Sigmoid colon (tissue), 7 donors: Measurements from ENCODE around the gene CNTN2. TPM values are rescaled to one million over a fixed set of nuclear protein-coding genes. Genes with fewer than 3 reads are reported as not detected.

Experiments
- DNase-seq: peaks from one replicate; pipeline ENCODE4 v3.0.0-alpha.2; 2019
- H3K27ac ChIP-seq, 4 donors: fragments of 200-600 bp; sonication (generic); one replicate each; pipeline ENCODE4 v1.5.1; 2016 to 2019; ENCODE audit warnings: mild to moderate bottlenecking in 1 of 4
- H3K27me3 ChIP-seq, 3 donors: fragments of 200-600 bp; sonication (generic); one replicate each; pipeline ENCODE4 v1.5.1; 2019; ENCODE audit warnings: mild to moderate bottlenecking in 1 of 3
- H3K36me3 ChIP-seq, 4 donors: fragments of 200-600 bp; sonication (generic); one replicate each; pipeline ENCODE4 v1.5.1; 2016 to 2019
- H3K4me1 ChIP-seq, 4 donors: fragments of 200-600 bp; sonication (generic); one replicate each; pipeline ENCODE4 v1.5.1; 2017 to 2019
- H3K4me3 ChIP-seq, 4 donors: fragments of 200-600 bp; sonication (generic); one replicate each; pipeline ENCODE4 v1.5.1; 2017 to 2019; ENCODE audit warnings: mild to moderate bottlenecking in 2 of 4, moderate library complexity in 1 of 4
- H3K9me3 ChIP-seq, 4 donors: fragments of 200-600 bp in 3 of 4; sonication (generic) in 3 of 4; one replicate each; pipeline versions ENCODE4 v1.5.1 to v1.6.1; 2013 to 2019
- CTCF ChIP-seq, 4 experiments: fragments of 450-650 bp in 3 of 4; fragments of 200-600 bp in 1 of 4; IDR thresholded peaks; one replicate each; pipeline ENCODE4 v1.5.1; 2016 to 2019; ENCODE audit warnings: antibody characterized with exemption in 4 of 4, mild to moderate bottlenecking in 3 of 4, moderate library complexity in 2 of 4
- EP300 ChIP-seq, 4 donors: sonication (generic); formaldehyde crosslinking; IDR thresholded peaks; one replicate each; pipeline ENCODE4 v1.6.1; 2017; ENCODE audit warnings: antibody characterized with exemption in 4 of 4
- POLR2A ChIP-seq, 2 donors: fragments of 450-650 bp; IDR thresholded peaks; one replicate each; pipeline ENCODE4 v1.6.1; 2016; ENCODE audit warnings: antibody characterized with exemption in 2 of 2, mild to moderate bottlenecking in 2 of 2, moderate library complexity in 2 of 2
- POLR2AphosphoS5 ChIP-seq, 4 donors: sonication (generic); formaldehyde crosslinking; IDR thresholded peaks; one replicate each; pipeline ENCODE4 v1.6.1; 2017; ENCODE audit warnings: antibody characterized with exemption in 4 of 4
- WGBS, 2 donors: extraction: QIAGEN DNeasy Blood & Tissue Kit; methylation state at CpG; one replicate each; pipeline ENCODE4 v1.1.7; 2013; 5-methylcytosine and 5-hydroxymethylcytosine counted together
- intact Hi-C: fragments of 100-400 bp; cut with DNase I; formaldehyde crosslinking; loops from one replicate; pipeline ENCODE4 v1.15.1; 2023
- polyA plus RNA-seq, 3 donors: library from polyadenylated mRNA; stranded (reverse); fragments of 200-250 nt; gene quantifications; one replicate each; pipeline ENCODE4 v1.2.3, GENCODE V29; 2013
- total RNA-seq, 4 donors: library from RNA; depleted of rRNA; stranded (reverse); fragments of >200 nt; gene quantifications; one replicate each; pipeline ENCODE4 v1.1.0, GENCODE V29; 2016
- donor health status: healthy with polysubstance abuse.
- donor health status: Bipolar disorder and iron deficiency.
- donor health status: healthy.

Gene CNTN2
- total and polyA plus RNA-seq, 7 donors = 0.46 to 4.4 (median 2.2) TPM; not detected in 1

GRCh38 chr1:205088341-205088740 lies 45.3 kb downstream of the CNTN2 start:
- H3K36me3 ChIP-seq = peaks cover 0 to 94% (median 29%) of the 10 kb centered on the region in 4 donors
- no peak for DNase-seq
- intact Hi-C loops = no loop called here
- H3K4me1 ChIP-seq = no peaks in the 10 kb centered on the region
- 93 to 94% methylated on average over 3 of the region's 3 CpGs for WGBS, 2 donors
- TF ChIP-seq POLR2A (IDR thresholded peaks at IDR 0.05) (no peak), CTCF (IDR thresholded peaks at IDR 0.05) (no peak), POLR2AphosphoS5 (IDR thresholded peaks at IDR 0.05) (no peak), EP300 (IDR thresholded peaks at IDR 0.05) (no peak)
- no peaks in the 10 kb centered on the region for H3K27me3 ChIP-seq
- no peaks in the 10 kb centered on the region for H3K9me3 ChIP-seq
- no peak overlapping the region for H3K4me3 ChIP-seq
- H3K27ac ChIP-seq = no peak overlapping the region

- DNase-seq = no peak
- no peaks in the 10 kb centered on the region for H3K9me3 ChIP-seq
- H3K27ac ChIP-seq = no peak overlapping the region
- H3K27me3 ChIP-seq = no peaks in the 10 kb centered on the region
- H3K4me1 ChIP-seq = no peaks in the 10 kb centered on the region
- no peak overlapping the region for H3K4me3 ChIP-seq
- WGBS, 2 donors = 60 to 86% methylated on average over 4 of the region's 4 CpGs
- peaks cover 10 to 93% (median 41%) of the 10 kb centered on the region in 4 donors for H3K36me3 ChIP-seq
- intact Hi-C loops = no loop called here
- TF ChIP-seq EP300 (IDR thresholded peaks at IDR 0.05) (no peak), POLR2A (IDR thresholded peaks at IDR 0.05) (no peak), POLR2AphosphoS5 (IDR thresholded peaks at IDR 0.05) (no peak), CTCF (IDR thresholded peaks at IDR 0.05) (no peak)
These were observed 48.2 kb downstream of the CNTN2 start for GRCh38 chr1:205091043-205091740.

- no peak for DNase-seq
- no peaks in the 10 kb centered on the region for H3K4me1 ChIP-seq
- intact Hi-C loops = no loop called here
- peaks cover 36 to 97% (median 58%) of the 10 kb centered on the region in 4 donors for H3K36me3 ChIP-seq
- TF ChIP-seq EP300 (IDR thresholded peaks at IDR 0.05) = no peak
- no peaks in the 10 kb centered on the region for H3K27me3 ChIP-seq
- H3K4me3 ChIP-seq = no peak overlapping the region
- H3K9me3 ChIP-seq = no peaks in the 10 kb centered on the region
- H3K27ac ChIP-seq = no peak overlapping the region
These were observed 52.4 kb downstream of the CNTN2 start for GRCh38 chr1:205095422-205095821.

- H3K9me3 ChIP-seq = no peaks in the 10 kb centered on the region
- peaks cover 53 to 98% (median 64%) of the 10 kb centered on the region in 4 donors for H3K36me3 ChIP-seq
- no peak overlapping the region for H3K4me3 ChIP-seq
- H3K27ac ChIP-seq = no peak overlapping the region
- no peaks in the 10 kb centered on the region for H3K4me1 ChIP-seq
- no peaks in the 10 kb centered on the region for H3K27me3 ChIP-seq
- intact Hi-C loops = no loop called here
- no peak for DNase-seq
- TF ChIP-seq POLR2AphosphoS5 (IDR thresholded peaks at IDR 0.05) (no peak), CTCF (IDR thresholded peaks at IDR 0.05) (no peak), EP300 (IDR thresholded peaks at IDR 0.05) (no peak)
These were observed 55.2 kb downstream of the CNTN2 start for GRCh38 chr1:205098242-205098641.

- Histone ChIP-seq H3K4me3 (no peak overlapping the region), H3K9me3 (no peaks in the 10 kb centered on the region), H3K27ac (no peak overlapping the region), H3K4me1 (no peaks in the 10 kb centered on the region), H3K36me3 (peaks cover 34 to 93% (median 59%) of the 10 kb centered on the region in 4 donors), H3K27me3 (no peaks in the 10 kb centered on the region)
- 97 to 99% methylated on average over 3 of the region's 3 CpGs for WGBS, 2 donors
- intact Hi-C loops = no loop called here
- no peak for DNase-seq
- TF ChIP-seq POLR2A (IDR thresholded peaks at IDR 0.05) (no peak), EP300 (IDR thresholded peaks at IDR 0.05) (no peak), POLR2AphosphoS5 (IDR thresholded peaks at IDR 0.05) (no peak), CTCF (IDR thresholded peaks at IDR 0.05) (no peak)
These were observed 59.4 kb downstream of the CNTN2 start for GRCh38 chr1:205102404-205102803.
